DOHH2 (cell line): ENCODE results near the gene VPS52.

Experiments used
- EZH2phosphoT487 ChIP-seq: fragments of 200-600 bp; sonication (generic); IDR thresholded peaks from 2 replicates; pipeline ENCODE4 v1.6.1; 2017; ENCODE audit warnings: borderline replicate concordance, mild to moderate bottlenecking, antibody characterized with exemption, low read length, moderate library complexity, mixed read lengths
- TF ChIP-seq, protein P1 (sequence below): fragments of 200-600 bp; sonication (generic); IDR thresholded peaks from one replicate; pipeline ENCODE4 v1.5.1; 2014; ENCODE audit warnings: antibody characterized with exemption, mild to moderate bottlenecking, low read depth, low read length; ENCODE audit not compliant: poor library complexity, severe bottlenecking

GRCh38 chr6:33273129-33273923 is 1.6 kb upstream of the VPS52 start:
- TF ChIP-seq, protein P1, sequence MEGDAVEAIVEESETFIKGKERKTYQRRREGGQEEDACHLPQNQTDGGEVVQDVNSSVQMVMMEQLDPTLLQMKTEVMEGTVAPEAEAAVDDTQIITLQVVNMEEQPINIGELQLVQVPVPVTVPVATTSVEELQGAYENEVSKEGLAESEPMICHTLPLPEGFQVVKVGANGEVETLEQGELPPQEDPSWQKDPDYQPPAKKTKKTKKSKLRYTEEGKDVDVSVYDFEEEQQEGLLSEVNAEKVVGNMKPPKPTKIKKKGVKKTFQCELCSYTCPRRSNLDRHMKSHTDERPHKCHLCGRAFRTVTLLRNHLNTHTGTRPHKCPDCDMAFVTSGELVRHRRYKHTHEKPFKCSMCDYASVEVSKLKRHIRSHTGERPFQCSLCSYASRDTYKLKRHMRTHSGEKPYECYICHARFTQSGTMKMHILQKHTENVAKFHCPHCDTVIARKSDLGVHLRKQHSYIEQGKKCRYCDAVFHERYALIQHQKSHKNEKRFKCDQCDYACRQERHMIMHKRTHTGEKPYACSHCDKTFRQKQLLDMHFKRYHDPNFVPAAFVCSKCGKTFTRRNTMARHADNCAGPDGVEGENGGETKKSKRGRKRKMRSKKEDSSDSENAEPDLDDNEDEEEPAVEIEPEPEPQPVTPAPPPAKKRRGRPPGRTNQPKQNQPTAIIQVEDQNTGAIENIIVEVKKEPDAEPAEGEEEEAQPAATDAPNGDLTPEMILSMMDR: no peak
- no peak for TF ChIP-seq EZH2phosphoT487
